ENCODE measurements around the gene DNAH6. TPM values are rescaled to one million over a fixed set of nuclear protein-coding genes. Genes with fewer than 3 reads are reported as not detected.

Gene DNAH6
- total RNA-seq, 1 experiment from 2014 or later: not detected

GRCh38 chr2:84704505-84705244 is 188.4 kb downstream of the DNAH6 start:
- no peak for DNase-seq
- no peaks in the 10 kb centered on the region for H3K79me2 ChIP-seq (ENCODE audit: low read length)
- H3F3A ChIP-seq (ENCODE audit: low read length, unreplicated experiment): no peaks in the 10 kb centered on the region
- no peak overlapping the region for H3K27ac ChIP-seq (ENCODE audit: low read length)
- H3K4me1 ChIP-seq (ENCODE audit: insufficient read depth, low read length): no peaks in the 10 kb centered on the region; the same call in 1 of the 2 replicates
- no peak overlapping the region for H3K4me2 ChIP-seq (ENCODE audit: low read length)
- H3K9ac ChIP-seq (ENCODE audit: low read length): no peak overlapping the region
- CTCF ChIA-PET: no interaction called here
- H3K4me3 ChIP-seq (ENCODE audit: low read length): no peak overlapping the region
- POLR2A ChIA-PET (ENCODE audit: unreplicated experiment): no interaction called here
- no peaks in the 10 kb centered on the region for H3K36me3 ChIP-seq (ENCODE audit: low read depth, low read length)
- no peaks in the 10 kb centered on the region for H3K9me2 ChIP-seq (replicated peaks; ENCODE audit: low read length)
- intact Hi-C loops (cut with micrococcal nuclease): no loop called here
- H4K20me1 ChIP-seq (ENCODE audit: low read length): no peaks in the 10 kb centered on the region
- TF ChIP-seq EZH2phosphoT487 (IDR thresholded peaks at IDR 0.05; ENCODE audit: borderline replicate concordance, low read length): no peak
- TF ChIP-seq CTCF (conservative IDR thresholded peaks at IDR 0.05; ENCODE audit: low read depth, low read length): no peak
- no peak for TF ChIP-seq EZH2 (IDR thresholded peaks at IDR 0.05; ENCODE audit: low read length, unreplicated experiment)
- peaks cover 9% of the 10 kb centered on the region; the same call in 1 of the 2 replicates for H3K27me3 ChIP-seq (ENCODE audit: low read length)
- no TSS peak for BruUV-seq (replicated peaks)
- no peak for ATAC-seq
- no peak overlapping the region for H2AFZ ChIP-seq (ENCODE audit: low read length)
- no peaks in the 10 kb centered on the region for H3K9me3 ChIP-seq (ENCODE audit: low read length)

- H3K9ac ChIP-seq (ENCODE audit: low read length): no peak overlapping the region
- H3K4me1 ChIP-seq (ENCODE audit: insufficient read depth, low read length): no peaks in the 10 kb centered on the region; the same call in 1 of the 2 replicates
- no TSS peak for BruUV-seq (replicated peaks)
- no peak overlapping the region for H3K4me2 ChIP-seq (ENCODE audit: low read length)
- no peaks in the 10 kb centered on the region for H4K20me1 ChIP-seq (ENCODE audit: low read length)
- no peaks in the 10 kb centered on the region for H3K9me3 ChIP-seq (ENCODE audit: low read length)
- H3K9me2 ChIP-seq (replicated peaks; ENCODE audit: low read length): no peaks in the 10 kb centered on the region
- H3K36me3 ChIP-seq (ENCODE audit: low read depth, low read length): no peaks in the 10 kb centered on the region
- H3K27ac ChIP-seq (ENCODE audit: low read length): no peak overlapping the region
- no peak overlapping the region for H3K4me3 ChIP-seq (ENCODE audit: low read length)
- TF ChIP-seq EZH2 (IDR thresholded peaks at IDR 0.05; ENCODE audit: low read length, unreplicated experiment) (no peak), EZH2phosphoT487 (IDR thresholded peaks at IDR 0.05; ENCODE audit: borderline replicate concordance, low read length) (no peak), CTCF (conservative IDR thresholded peaks at IDR 0.05; ENCODE audit: low read depth, low read length) (no peak)
- H3K79me2 ChIP-seq (ENCODE audit: low read length): no peaks in the 10 kb centered on the region
- intact Hi-C loops (cut with micrococcal nuclease): no loop called here
- no peak for ATAC-seq
- peaks cover 18% of the 10 kb centered on the region; the same call in 1 of the 2 replicates for H3K27me3 ChIP-seq (ENCODE audit: low read length)
- DNase-seq: no peak
- ChIA-PET POLR2A (ENCODE audit: unreplicated experiment) (no interaction called here), CTCF (no interaction called here)
- no peaks in the 10 kb centered on the region for H3F3A ChIP-seq (ENCODE audit: low read length, unreplicated experiment)
- no peak overlapping the region for H2AFZ ChIP-seq (ENCODE audit: low read length)
Observed at GRCh38 chr2:84705858-84706257, 189.6 kb downstream of the DNAH6 start.

GRCh38 chr2:84708442-84708841 is 192.1 kb downstream of the DNAH6 start:
- H2AFZ ChIP-seq (ENCODE audit: low read length): no peak overlapping the region
- no peaks in the 10 kb centered on the region for H3F3A ChIP-seq (ENCODE audit: low read length, unreplicated experiment)
- TF ChIP-seq CTCF (conservative IDR thresholded peaks at IDR 0.05; ENCODE audit: low read depth, low read length): no peak
- TF ChIP-seq EZH2 (IDR thresholded peaks at IDR 0.05; ENCODE audit: low read length, unreplicated experiment): no peak
- no peak for TF ChIP-seq EZH2phosphoT487 (IDR thresholded peaks at IDR 0.05; ENCODE audit: borderline replicate concordance, low read length)
- no peak overlapping the region for H3K4me2 ChIP-seq (ENCODE audit: low read length)
- intact Hi-C loops (cut with micrococcal nuclease): no loop called here
- no peak overlapping the region for H3K4me3 ChIP-seq (ENCODE audit: low read length)
- H3K9ac ChIP-seq (ENCODE audit: low read length): no peak overlapping the region
- ChIA-PET CTCF (no interaction called here), POLR2A (ENCODE audit: unreplicated experiment) (no interaction called here)
- no peaks in the 10 kb centered on the region for H3K9me3 ChIP-seq (ENCODE audit: low read length)
- no peaks in the 10 kb centered on the region for H3K79me2 ChIP-seq (ENCODE audit: low read length)
- H4K20me1 ChIP-seq (ENCODE audit: low read length): no peaks in the 10 kb centered on the region
- H3K36me3 ChIP-seq (ENCODE audit: low read depth, low read length): no peaks in the 10 kb centered on the region
- ATAC-seq (no peak), DNase-seq (no peak)
- no peaks in the 10 kb centered on the region; the same call in 1 of the 2 replicates for H3K4me1 ChIP-seq (ENCODE audit: insufficient read depth, low read length)
- no TSS peak for BruUV-seq (replicated peaks)
- no peaks in the 10 kb centered on the region for H3K9me2 ChIP-seq (replicated peaks; ENCODE audit: low read length)
- H3K27ac ChIP-seq (ENCODE audit: low read length): no peak overlapping the region
- peaks cover 23% of the 10 kb centered on the region; the same call in 1 of the 2 replicates for H3K27me3 ChIP-seq (ENCODE audit: low read length)
